HG02678 (cell line): ENCODE measurements around the gene LLGL1.

Source experiments
- ATAC-seq: cut with Tn5 transposase; IDR thresholded peaks from one replicate; pipeline ENCODE4 v1.9.1; 2021; ENCODE audit warnings: mild to moderate bottlenecking, moderate library complexity; ENCODE audit not compliant: unreplicated experiment

Gene LLGL1

GRCh38 chr17:18225121-18225641 is at the start of gene LLGL1:
Gene LLGL1, plus strand, starts transcription at chr17:18225635. Its CDS starts 48 bp downstream, at chr17:18225683.
- ATAC-seq, result peak; percentile 90

DNA sequence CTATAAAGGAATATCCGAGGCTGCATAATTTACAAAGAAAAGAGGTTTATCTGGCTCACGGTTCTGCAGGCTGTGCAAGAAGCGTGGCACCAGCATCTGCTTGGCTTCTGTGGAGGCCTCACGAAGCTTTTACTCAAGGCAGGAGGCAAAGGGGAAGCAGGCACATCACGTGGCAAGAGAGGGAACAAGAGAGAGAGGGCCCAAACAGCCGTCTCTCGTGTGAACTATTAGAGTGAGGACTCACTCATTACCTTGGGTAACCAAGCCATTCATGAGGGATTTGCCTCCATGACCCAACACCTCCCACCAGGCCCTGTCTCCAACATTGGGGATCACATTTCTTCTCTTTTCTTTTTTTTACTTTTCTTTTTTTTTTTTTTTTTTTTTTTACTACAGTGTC is 49.3 kb upstream of the LLGL1 start:
- no peak for ATAC-seq

GRCh38 chr17:18177133-18177532 is 48.3 kb upstream of the LLGL1 start:
- ATAC-seq, result no peak

DNA sequence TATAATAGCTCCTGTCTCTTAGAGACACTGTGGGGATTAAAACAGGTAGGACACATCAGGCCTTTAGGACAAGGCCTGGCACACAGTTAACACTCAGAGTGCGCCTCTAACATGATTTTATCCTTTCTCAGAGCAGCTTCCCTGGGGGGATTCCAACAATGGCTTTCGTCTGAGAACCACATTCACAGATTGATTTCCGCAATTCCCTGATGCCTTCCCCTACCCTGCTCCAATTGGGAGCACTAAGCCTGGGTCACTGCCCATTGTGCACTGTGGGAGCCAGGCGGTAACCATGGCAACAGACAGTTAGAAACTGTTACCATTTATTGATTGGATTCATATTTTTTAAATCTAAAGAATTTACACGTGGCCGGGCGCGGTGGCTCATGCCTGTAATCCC is 47.7 kb upstream of the LLGL1 start:
- no peak for ATAC-seq

DNA sequence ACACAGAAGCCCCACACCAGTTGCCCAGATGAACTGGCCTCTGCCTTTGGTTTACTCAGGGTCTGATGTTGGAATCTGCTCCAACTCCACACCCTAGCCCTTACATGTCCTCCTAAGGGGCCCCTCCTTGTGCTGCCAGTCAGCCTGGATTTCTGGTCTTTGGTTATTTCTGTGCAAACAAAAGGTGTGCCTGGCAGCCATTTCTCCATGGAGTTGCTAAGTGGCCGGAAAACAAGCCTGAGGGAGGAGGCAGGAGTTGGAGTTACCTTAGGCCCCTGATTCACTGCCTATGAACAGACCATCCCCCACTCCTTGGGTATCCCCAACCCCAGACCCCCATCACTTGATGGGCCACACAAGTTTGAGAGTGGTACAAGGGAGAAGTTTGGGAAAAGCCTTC is 46.2 kb upstream of the LLGL1 start:
- ATAC-seq, result no peak

DNA sequence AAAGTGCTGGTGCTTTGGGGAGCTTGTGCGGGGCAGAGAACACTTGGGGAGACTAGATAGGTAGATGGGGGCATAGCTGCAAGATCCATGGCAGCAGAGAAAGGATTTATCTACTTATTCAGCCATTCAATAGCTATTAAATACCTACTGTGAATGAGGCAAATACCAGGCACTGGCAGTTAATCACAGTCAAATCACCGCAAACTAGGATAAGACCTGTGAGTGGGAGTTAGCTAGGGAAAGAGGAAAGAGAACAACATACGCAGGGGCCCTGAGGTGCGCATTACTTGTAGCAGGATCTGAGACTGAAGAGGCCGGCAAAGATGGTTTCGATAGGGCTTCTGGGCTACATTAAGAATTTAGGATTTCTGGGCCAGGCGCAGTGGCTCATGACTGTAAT is 45.6 kb upstream of the LLGL1 start:
- ATAC-seq, result no peak

DNA sequence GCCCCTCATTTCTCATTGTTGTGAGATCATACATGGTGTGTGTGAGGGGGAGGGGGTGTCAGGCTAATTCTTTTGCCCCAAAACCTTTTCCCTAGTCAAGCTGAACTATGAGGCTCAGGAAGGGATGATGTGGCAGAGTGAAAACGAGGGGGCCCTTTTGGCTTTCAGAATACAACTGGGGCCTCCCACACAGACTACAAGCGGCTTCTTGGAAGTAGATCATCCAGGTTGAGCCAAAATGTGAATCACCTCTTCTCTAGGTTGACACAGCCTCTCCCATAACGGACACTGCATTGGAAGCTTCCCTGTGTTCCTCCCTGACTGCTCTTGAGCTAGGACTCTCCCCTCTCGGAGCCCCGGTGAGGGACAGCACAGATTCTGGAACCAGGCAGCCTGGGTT is 44.1 kb upstream of the LLGL1 start:
- ATAC-seq, result no peak

- no peak for ATAC-seq
Measured at GRCh38 chr17:18182110-18182977, 43.1 kb upstream of the LLGL1 start.

DNA sequence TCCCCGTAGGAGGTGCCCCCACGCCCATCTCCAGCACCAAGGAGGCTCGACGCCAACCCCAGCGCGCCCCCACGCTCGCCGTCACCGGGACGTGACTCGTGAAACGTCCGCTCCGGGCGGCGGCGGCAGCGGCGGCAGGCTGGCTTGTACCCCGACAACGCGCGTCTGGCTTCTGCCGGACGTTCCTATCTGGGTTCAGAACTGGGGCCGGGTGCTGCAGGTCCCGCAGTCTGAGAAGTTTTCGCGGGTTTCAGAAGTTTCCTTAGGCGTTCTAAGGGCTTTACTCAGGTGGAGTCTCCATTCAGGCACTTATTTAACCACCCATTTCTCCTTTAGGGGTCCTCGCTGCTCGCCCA is 42.5 kb upstream of the LLGL1 start:
- ATAC-seq, result peak; percentile 36

GRCh38 chr17:18183334-18184142 is 41.9 kb upstream of the LLGL1 start, which contains the start of gene ALKBH5:
Gene ALKBH5, plus strand, starts transcription at chr17:18183828. Its CDS starts 416 bp downstream, at chr17:18184244.
- peak; percentile 74 for ATAC-seq

DNA sequence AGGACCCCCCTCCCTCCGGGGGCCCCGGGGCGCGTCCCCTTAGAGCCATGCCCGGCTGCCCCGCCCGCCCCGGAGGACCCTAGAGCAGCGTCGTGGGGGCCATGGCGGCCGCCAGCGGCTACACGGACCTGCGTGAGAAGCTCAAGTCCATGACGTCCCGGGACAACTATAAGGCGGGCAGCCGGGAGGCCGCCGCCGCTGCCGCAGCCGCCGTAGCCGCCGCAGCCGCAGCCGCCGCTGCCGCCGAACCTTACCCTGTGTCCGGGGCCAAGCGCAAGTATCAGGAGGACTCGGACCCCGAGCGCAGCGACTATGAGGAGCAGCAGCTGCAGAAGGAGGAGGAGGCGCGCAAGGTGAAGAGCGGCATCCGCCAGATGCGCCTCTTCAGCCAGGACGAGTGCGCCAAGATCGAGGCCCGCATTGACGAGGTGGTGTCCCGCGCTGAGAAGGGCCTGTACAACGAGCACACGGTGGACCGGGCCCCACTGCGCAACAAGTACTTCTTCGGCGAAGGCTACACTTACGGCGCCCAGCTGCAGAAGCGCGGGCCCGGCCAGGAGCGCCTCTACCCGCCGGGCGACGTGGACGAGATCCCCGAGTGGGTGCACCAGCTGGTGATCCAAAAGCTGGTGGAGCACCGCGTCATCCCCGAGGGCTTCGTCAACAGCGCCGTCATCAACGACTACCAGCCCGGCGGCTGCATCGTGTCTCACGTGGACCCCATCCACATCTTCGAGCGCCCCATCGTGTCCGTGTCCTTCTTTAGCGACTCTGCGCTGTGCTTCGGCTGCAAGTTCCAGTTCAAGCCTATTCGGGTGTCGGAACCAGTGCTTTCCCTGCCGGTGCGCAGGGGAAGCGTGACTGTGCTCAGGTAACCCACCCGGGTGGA is 41.0 kb upstream of the LLGL1 start:
- peak; percentile 4 for ATAC-seq

DNA sequence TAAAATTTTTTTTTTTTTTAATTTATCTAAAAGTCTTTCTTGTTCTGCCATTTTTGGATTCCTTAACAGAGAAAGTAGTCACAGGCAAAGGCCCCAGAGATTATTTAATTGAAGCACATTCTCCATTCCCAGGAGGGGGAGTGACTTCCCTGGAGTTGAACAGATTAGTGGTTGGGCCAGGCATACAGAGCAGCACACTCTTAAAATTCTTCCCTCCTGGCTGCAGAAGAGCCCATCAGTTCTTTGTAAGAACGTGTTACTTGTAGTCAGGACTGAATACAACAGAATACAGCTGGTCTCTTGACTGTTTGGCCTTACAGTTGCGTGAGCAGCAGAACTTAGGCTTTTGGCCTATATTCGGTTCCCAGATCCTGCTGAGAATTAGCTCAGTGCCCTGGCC is 40.0 kb upstream of the LLGL1 start:
- no peak for ATAC-seq

DNA sequence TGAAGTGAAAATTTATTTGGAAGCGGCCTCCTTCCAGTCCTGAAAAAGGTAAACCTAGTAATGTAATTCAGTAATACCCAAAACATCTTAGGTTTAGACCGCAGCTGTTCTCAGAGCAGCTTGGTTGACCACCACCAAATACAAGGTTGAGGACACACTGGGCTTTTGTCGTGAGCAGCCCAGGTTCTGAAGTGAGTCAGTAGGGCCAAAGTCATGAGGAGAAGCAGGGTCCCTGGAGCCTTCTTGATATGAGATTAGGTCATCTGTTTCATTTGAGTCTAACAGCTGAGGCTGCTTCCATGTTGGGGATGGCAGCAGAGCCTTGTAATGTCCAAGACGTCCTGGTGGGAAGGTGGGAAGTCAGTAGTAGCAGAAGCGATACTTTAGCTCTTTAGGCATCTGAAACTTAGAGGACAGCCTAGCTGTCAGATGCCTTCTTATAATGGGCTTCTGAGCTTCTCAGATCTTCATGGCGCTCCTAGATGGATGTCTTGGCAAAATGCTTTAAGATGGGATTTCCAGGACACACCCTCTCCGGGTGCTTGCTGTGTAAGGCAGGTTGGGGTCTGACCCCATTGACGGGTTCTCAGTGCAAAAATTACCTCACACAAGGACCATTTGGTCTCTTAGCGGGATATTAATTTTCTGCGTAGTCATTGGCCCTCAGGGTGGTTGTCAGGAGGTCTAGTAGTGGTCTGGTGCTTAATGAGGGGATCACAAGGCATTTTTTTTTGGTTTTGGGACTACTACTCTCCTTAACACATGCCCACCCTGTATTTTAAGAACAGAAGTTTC is 39.4 kb upstream of the LLGL1 start:
- ATAC-seq, result no peak

DNA sequence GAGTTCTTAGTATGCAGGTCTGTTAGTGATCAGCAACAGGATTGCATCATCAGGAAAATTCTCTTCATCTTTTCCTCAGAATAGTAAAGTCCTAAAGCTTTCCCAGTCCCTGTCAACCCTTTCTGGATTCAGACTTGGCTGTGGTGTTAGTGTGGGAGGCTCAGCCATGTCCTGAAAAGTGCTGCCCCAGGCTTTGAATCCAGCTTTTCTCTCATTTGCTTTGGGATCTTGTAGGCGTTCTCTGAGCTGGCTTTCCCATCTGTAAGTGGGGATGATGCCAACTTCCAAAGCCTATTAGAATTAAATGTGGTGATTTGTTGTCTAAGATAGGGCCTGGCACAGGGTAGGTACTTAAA is 38.8 kb upstream of the LLGL1 start:
- ATAC-seq, result no peak

GRCh38 chr17:18187226-18187625 is 38.2 kb upstream of the LLGL1 start:
- no peak for ATAC-seq

DNA sequence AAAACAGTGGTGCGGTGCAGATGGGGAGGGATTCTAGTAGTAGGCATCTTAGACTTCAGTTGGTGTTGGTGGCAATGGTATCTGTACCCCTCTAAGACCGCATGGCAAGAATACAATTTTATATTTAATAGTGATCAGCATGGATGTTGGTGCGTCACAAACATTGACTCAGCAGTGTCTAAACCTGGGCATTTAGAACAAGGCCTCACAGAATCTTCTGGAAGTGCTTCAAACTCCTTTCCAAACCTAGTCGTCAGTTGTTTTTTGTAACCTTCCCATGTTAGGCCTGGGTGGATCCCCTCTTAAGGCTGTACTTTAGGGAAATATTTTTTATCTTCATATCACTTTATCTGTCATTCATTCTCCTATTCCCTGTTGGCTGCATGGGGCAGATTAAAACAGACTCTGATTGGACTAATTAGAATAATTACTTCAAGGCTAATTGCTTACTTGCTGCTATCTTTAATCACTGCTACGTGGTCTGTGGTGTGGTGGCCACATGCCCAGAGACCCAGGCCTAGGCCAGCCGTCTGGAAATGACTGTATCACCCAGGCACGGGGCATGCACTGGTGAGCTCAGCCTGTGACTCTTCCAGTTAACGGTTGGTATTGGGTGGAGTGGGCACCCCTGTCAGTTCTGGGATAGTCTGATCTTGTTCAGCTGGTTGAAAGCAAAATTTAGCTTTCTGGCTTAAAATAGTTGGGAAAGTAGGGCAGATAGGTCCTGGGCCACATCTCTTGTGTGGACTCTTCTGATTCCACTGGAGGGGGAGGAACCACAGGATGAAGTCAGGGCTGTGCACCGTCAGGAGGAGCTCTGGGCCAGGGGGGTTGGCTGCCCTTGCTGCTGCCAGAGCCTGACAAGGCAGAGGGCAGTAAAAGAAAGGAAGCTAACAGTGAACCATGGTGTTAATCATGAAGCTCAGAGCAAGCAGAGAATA is 37.3 kb upstream of the LLGL1 start:
- no peak for ATAC-seq

GRCh38 chr17:18190628-18191235 is 34.7 kb upstream of the LLGL1 start:
- ATAC-seq, result no peak

DNA sequence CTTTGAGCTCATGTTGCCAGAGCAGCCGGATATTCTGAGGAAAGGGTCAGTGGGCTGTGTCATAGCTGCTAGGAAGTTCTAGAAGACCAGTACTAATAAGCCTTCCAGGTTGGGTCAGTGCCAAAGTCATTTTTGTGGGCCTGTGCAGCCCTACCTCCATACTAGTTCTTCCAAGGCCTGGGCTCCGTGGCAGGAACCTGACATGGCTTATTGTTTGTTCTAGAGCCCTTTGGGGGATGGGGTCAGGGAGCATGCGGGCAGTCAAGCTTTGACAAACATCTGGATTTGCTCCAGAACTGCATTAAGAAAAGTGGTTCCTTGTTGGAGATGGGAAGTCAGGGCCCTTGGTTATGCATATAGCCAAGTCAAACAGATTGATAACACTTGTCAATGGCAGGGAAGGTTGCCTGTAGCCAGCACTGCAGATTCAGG is 34.2 kb upstream of the LLGL1 start:
- ATAC-seq, result no peak

DNA sequence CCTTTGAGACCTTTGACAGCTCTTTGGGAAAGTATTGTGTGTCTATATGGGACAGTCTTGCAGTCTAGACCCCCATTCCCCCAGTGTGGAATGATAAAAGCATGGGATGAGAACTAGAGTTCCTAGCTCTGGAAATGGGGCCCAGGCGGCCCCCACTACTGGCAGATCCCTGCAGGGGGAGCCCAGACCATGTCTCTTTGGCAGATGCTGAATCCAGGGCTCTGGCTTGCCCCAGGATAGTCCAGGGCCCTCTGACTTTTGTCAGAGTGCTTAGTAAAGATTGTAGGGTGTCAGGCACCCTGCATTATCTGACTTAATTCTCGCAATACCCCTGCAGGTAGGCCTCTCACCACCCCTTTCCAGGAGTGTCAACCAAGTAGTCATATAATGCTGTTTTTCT is 33.5 kb upstream of the LLGL1 start:
- ATAC-seq, result no peak
